NT2/D1 (cell line): Measurements from ENCODE around the gene RORC.

ENCODE experiments used
- YY1 ChIP-seq: IDR thresholded peaks from 2 replicates; pipeline ENCODE4 v1.6.1; 2011; ENCODE audit not compliant: insufficient read length, insufficient read depth
- ZNF274 ChIP-seq: IDR thresholded peaks from 2 replicates; pipeline ENCODE4 v1.6.1; 2011; ENCODE audit warnings: mild to moderate bottlenecking, low read depth, low read length

GRCh38 chr1:151807766-151808165 lies 23.8 kb downstream of the RORC start:
- TF ChIP-seq YY1 (no peak), ZNF274 (no peak)
